Measurements from ENCODE around the gene NPHS1.
A peak's percentile ranks its signal among the peaks of the same experiment; 100 is the strongest.

The NPHS1 gene, protein sequence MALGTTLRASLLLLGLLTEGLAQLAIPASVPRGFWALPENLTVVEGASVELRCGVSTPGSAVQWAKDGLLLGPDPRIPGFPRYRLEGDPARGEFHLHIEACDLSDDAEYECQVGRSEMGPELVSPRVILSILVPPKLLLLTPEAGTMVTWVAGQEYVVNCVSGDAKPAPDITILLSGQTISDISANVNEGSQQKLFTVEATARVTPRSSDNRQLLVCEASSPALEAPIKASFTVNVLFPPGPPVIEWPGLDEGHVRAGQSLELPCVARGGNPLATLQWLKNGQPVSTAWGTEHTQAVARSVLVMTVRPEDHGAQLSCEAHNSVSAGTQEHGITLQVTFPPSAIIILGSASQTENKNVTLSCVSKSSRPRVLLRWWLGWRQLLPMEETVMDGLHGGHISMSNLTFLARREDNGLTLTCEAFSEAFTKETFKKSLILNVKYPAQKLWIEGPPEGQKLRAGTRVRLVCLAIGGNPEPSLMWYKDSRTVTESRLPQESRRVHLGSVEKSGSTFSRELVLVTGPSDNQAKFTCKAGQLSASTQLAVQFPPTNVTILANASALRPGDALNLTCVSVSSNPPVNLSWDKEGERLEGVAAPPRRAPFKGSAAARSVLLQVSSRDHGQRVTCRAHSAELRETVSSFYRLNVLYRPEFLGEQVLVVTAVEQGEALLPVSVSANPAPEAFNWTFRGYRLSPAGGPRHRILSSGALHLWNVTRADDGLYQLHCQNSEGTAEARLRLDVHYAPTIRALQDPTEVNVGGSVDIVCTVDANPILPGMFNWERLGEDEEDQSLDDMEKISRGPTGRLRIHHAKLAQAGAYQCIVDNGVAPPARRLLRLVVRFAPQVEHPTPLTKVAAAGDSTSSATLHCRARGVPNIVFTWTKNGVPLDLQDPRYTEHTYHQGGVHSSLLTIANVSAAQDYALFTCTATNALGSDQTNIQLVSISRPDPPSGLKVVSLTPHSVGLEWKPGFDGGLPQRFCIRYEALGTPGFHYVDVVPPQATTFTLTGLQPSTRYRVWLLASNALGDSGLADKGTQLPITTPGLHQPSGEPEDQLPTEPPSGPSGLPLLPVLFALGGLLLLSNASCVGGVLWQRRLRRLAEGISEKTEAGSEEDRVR (N-terminal part only)

DNA sequence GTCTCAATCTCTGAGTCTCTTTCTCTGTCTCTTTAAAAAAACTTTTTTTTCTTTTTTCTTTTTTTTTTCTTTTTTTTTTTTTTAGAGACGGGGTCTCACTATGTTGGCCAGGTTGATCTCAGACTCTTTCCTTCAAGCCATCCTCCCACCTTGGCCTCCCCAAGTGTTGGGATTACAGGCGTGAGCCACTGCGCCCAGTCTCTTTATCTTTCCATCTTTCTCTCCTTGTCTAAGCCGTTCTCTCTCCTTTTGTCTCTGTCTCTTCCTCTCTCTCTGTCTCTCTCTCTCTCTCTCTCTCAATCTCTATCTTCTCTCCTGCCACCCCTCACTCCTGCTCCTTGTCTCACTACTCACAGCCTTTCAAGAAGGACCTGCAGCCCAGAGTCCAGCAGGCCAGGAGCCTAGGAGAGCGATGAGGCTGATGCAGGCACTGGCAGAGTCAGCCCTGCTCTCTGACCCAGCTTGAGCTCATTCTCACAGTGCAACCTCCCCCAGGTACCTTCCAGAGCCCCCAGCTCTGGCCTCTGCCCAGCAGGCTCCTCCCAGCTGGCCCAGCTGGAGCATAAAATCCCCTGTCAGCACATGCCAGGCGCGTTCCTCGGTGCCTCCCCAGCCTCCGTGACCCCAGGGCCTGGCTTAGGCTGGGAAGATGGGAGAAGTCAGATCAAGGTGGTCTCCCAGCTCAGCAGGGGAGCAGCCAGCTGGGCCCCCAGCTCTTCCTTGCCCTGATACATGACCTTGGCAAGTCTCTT, at the start of gene NPHS1:
TSS of gene NPHS1 (minus strand) at position 476 of the 752 bp plus-strand sequence. CDS start 667 bp downstream, outside the sequence.
- DNase-seq (ENCODE audit: low read depth) = no peak
- TF ChIP-seq, protein P1, sequence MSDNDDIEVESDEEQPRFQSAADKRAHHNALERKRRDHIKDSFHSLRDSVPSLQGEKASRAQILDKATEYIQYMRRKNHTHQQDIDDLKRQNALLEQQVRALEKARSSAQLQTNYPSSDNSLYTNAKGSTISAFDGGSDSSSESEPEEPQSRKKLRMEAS (IDR thresholded peaks at IDR 0.05; ENCODE audit: low read depth, low read length) = no peak
- TF ChIP-seq POLR2A (IDR thresholded peaks at IDR 0.05; ENCODE audit: extremely low read depth, insufficient read length) = no peak
- TF ChIP-seq MYC (IDR thresholded peaks at IDR 0.05; ENCODE audit: low read depth, low read length) = no peak
- TF ChIP-seq, protein P2, sequence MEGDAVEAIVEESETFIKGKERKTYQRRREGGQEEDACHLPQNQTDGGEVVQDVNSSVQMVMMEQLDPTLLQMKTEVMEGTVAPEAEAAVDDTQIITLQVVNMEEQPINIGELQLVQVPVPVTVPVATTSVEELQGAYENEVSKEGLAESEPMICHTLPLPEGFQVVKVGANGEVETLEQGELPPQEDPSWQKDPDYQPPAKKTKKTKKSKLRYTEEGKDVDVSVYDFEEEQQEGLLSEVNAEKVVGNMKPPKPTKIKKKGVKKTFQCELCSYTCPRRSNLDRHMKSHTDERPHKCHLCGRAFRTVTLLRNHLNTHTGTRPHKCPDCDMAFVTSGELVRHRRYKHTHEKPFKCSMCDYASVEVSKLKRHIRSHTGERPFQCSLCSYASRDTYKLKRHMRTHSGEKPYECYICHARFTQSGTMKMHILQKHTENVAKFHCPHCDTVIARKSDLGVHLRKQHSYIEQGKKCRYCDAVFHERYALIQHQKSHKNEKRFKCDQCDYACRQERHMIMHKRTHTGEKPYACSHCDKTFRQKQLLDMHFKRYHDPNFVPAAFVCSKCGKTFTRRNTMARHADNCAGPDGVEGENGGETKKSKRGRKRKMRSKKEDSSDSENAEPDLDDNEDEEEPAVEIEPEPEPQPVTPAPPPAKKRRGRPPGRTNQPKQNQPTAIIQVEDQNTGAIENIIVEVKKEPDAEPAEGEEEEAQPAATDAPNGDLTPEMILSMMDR (IDR thresholded peaks at IDR 0.05; ENCODE audit: low read depth, low read length) = no peak
- no peak within 1 kb of the TSS for H3K4me3 ChIP-seq (ENCODE audit: low read depth, low read length)

DNA sequence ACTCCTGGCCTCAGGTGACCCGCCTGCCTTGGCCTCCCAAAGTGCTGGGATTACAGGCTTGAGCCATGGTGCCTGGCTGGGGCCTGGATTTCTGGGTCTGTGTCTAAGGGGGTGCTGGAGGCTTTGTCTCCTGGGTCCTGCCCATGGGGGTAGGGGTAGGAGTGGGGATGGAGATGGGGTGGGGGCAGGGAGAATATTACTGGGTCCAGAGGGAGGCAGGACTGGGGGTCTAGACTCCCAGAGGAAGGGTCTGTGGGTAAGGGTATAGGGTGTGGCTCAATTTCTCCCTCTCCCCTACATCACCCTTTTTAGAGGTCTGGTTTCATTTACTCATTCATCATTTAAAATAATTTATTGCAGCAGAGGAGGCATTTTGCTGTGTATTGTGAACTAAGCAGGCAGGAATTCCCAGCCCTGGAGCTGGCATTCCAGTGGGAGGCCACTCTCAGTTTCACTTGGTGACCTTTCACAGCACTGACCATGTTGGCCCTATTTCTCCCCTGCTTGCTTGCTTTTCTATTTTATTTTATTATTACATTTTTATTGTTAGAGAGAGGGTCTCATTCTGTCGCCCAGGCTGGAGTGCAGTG, 48.8 kb upstream of the NPHS1 start:
- peak overlapping the region; percentile 40 for H3K4me3 ChIP-seq (ENCODE audit: low read depth, low read length)
- TF ChIP-seq MYC (IDR thresholded peaks at IDR 0.05; ENCODE audit: low read depth, low read length) = no peak
- no peak for TF ChIP-seq POLR2A (IDR thresholded peaks at IDR 0.05; ENCODE audit: extremely low read depth, insufficient read length)
- TF ChIP-seq, protein P1 (IDR thresholded peaks at IDR 0.05; ENCODE audit: low read depth, low read length) = no peak
- TF ChIP-seq, protein P2 (IDR thresholded peaks at IDR 0.05; ENCODE audit: low read depth, low read length) = no peak
- no peak for DNase-seq (ENCODE audit: low read depth)

DNA sequence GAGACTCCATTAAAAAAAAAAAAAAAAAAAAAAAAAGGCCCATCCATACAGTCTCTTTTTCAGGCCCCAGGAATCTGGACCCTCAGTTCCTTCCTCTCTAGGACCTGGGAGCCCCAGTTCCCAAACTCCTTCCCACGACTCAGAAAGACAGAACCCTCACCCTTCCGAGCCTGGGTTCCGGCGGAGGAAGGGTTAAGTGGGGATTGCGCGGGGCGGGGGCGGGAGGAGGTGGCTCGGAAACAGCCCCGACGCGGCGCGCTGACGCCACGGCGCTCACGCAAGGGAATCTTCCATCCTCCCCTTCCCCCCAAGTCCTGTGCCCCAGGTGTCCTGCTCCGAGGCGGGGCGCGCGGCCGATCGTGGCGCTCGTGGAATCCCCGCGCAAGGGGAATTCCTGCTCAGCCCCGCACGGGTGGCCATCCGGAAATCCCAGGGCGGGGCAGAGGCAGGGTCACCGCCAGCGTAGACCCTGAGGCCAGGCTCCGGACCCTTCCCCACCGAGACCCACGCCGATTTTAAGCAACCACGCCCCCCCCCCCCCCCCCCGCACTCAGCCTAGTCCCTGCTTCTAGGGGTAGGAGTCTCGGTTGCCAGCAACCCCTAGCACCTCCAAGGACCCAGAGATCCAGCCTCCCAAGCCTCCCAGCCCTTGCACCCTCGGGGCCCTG, 47.4 kb upstream of the NPHS1 start:
- TF ChIP-seq, protein P1 (IDR thresholded peaks at IDR 0.05; ENCODE audit: low read depth, low read length) = peak; percentile 18; the same call in 1 of the 2 replicates
- TF ChIP-seq, protein P2 (IDR thresholded peaks at IDR 0.05; ENCODE audit: low read depth, low read length) = no peak
- TF ChIP-seq MYC (IDR thresholded peaks at IDR 0.05; ENCODE audit: low read depth, low read length) = no peak
- peak; percentile 37 for TF ChIP-seq POLR2A (IDR thresholded peaks at IDR 0.05; ENCODE audit: extremely low read depth, insufficient read length)

DNA sequence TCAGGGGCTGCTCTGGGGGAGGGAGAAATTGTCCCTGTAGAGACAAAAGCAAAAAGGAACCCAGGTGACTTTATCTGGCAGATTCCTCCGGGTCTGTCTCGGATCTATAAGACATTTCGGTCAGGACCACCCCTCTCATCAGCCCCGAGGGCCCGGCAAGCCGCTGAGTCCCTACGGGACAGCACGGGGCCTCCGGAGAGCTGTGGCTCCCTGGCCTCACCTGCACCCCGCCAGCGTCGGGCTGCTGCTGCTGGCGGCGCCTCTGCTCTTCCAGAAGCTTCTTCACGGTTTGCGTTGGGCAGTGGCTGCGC, 46.1 kb upstream of the NPHS1 start:
- H3K4me3 ChIP-seq (ENCODE audit: low read depth, low read length) = no peak overlapping the region
- no peak for DNase-seq (ENCODE audit: low read depth)
- TF ChIP-seq POLR2A (IDR thresholded peaks at IDR 0.05; ENCODE audit: extremely low read depth, insufficient read length) (no peak), MYC (IDR thresholded peaks at IDR 0.05; ENCODE audit: low read depth, low read length) (no peak)
- TF ChIP-seq, protein P1 (IDR thresholded peaks at IDR 0.05; ENCODE audit: low read depth, low read length) = no peak
- TF ChIP-seq, protein P2 (IDR thresholded peaks at IDR 0.05; ENCODE audit: low read depth, low read length) = no peak

More for the DNA sequence above, 47.4 kb upstream of the NPHS1 start:
- H3K4me3 ChIP-seq (ENCODE audit: low read depth, low read length) = peak overlapping the region; percentile 74
- DNase-seq (ENCODE audit: low read depth) = peak; percentile 81

All from NB4 (cell line).